ENCODE results near the gene SCAMP4. TPM values are rescaled to one million over a fixed set of nuclear protein-coding genes. Genes with fewer than 3 reads are reported as not detected.

Gene SCAMP4
- total RNA-seq, 1 experiment from 2014 or later, result 81.3 TPM

- ChIA-PET POLR2A (no interaction called here), CTCF (interaction anchor here (0.8 kb wide), 1 partner anchor 16 kb away, joined by 3 read pairs; no protein-coding TSS in a partner anchor)
- DNase-seq (ENCODE audit: low spot score) (no peak), ATAC-seq (no peak)
- Mint-ChIP-seq H3K4me3 (no peak overlapping the region), H3K36me3 (peaks cover 14% of the 10 kb centered on the region; the same call in 1 of the 2 replicates), H3K27me3 (ENCODE audit: low read depth) (no peaks in the 10 kb centered on the region), H3K9me3 (no peaks in the 10 kb centered on the region), H3K4me1 (no peaks in the 10 kb centered on the region), H3K27ac (0 out of 2 replicates have a peak overlapping the region, but pooled peaks have one; percentile 41)
- TF ChIP-seq ELF4 (CRISPR knock-in tag; IDR thresholded peaks at IDR 0.05; ENCODE audit: low read depth) (no peak), FOXJ3 (CRISPR knock-in tag; IDR thresholded peaks at IDR 0.05; ENCODE audit: borderline replicate concordance) (no peak), USF2 (CRISPR knock-in tag; IDR thresholded peaks at IDR 0.05) (no peak), JAZF1 (CRISPR knock-in tag; IDR thresholded peaks at IDR 0.05) (no peak), STAT6 (CRISPR knock-in tag; conservative IDR thresholded peaks at IDR 0.05; ENCODE audit: low read depth) (no peak), JUN (CRISPR knock-in tag; IDR thresholded peaks at IDR 0.05) (no peak), MAX (CRISPR knock-in tag; IDR thresholded peaks at IDR 0.05) (no peak)
Observed at GRCh38 chr19:1913781-1914577, 8.8 kb downstream of the SCAMP4 start.

- Mint-ChIP-seq H3K9me3 (no peaks in the 10 kb centered on the region), H3K27ac (no peak overlapping the region), H3K36me3 (peaks cover 16% of the 10 kb centered on the region), H3K4me3 (no peak overlapping the region), H3K27me3 (ENCODE audit: low read depth) (no peaks in the 10 kb centered on the region), H3K4me1 (no peaks in the 10 kb centered on the region)
- ATAC-seq (no peak), DNase-seq (ENCODE audit: low spot score) (no peak)
- CTCF ChIA-PET, result interaction anchor here (0.9 kb wide), 1 partner anchor 18 kb away, joined by 3 read pairs; no protein-coding TSS in a partner anchor
- POLR2A ChIA-PET, result no interaction called here
- TF ChIP-seq E2F1 (CRISPR knock-in tag; IDR thresholded peaks at IDR 0.05) (no peak), ATF3 (CRISPR knock-in tag; conservative IDR thresholded peaks at IDR 0.05) (no peak)
Observed at GRCh38 chr19:1914826-1915341, 9.7 kb downstream of the SCAMP4 start.

- peak overlapping the region; percentile 82 for H3K27ac Mint-ChIP-seq
- ATAC-seq (no peak), DNase-seq (ENCODE audit: low spot score) (no peak)
- no peaks in the 10 kb centered on the region for H3K4me1 Mint-ChIP-seq
- H3K27me3 Mint-ChIP-seq (ENCODE audit: low read depth), result no peaks in the 10 kb centered on the region
- H3K4me3 Mint-ChIP-seq, result no peak overlapping the region
- CTCF ChIA-PET, result no interaction called here
- H3K36me3 Mint-ChIP-seq, result peaks cover 27% of the 10 kb centered on the region
- H3K9me3 Mint-ChIP-seq, result no peaks in the 10 kb centered on the region
- POLR2A ChIA-PET, result no interaction called here
- TF ChIP-seq GTF2I (CRISPR knock-in tag; conservative IDR thresholded peaks at IDR 0.05) (no peak), NR1H2 (CRISPR knock-in tag; IDR thresholded peaks at IDR 0.05) (no peak), E2F1 (CRISPR knock-in tag; IDR thresholded peaks at IDR 0.05) (no peak), ZNF532 (CRISPR knock-in tag; IDR thresholded peaks at IDR 0.05; ENCODE audit: borderline replicate concordance) (no peak), ATF3 (CRISPR knock-in tag; conservative IDR thresholded peaks at IDR 0.05) (no peak), MLX (CRISPR knock-in tag; IDR thresholded peaks at IDR 0.05) (no peak), EMX1 (CRISPR knock-in tag; IDR thresholded peaks at IDR 0.05) (no peak), MXD4 (CRISPR knock-in tag; IDR thresholded peaks at IDR 0.05; ENCODE audit: borderline replicate concordance) (no peak)
Observed at GRCh38 chr19:1917146-1917545, 11.9 kb downstream of the SCAMP4 start.
